Measurements from ENCODE around the gene GABARAPL1. TPM values are rescaled to one million over a fixed set of nuclear protein-coding genes. Genes with fewer than 3 reads are reported as not detected.

GABARAPL1 gene
- total RNA-seq, 1 experiment from 2014 or later: 55.6 TPM

- Histone ChIP-seq H3K4me2 (ENCODE audit: insufficient read depth, insufficient read length, low read length) (no peak overlapping the region), H3K56ac (ENCODE audit: insufficient read length, low read depth, low read length) (no peak overlapping the region), H3K9me3 (ENCODE audit: control insufficient read depth, low read depth, low read length) (no peaks in the 10 kb centered on the region), H2BK20ac (ENCODE audit: low read depth, low read length, poor library complexity, severe bottlenecking) (no peak overlapping the region), H2BK120ac (ENCODE audit: low read depth, low read length, poor library complexity, severe bottlenecking) (no peak overlapping the region), H4K8ac (replicated peaks; ENCODE audit: insufficient read length, low read depth, low read length) (no peak overlapping the region), H4K20me1 (ENCODE audit: control insufficient read depth, insufficient read depth, insufficient read length) (no peaks in the 10 kb centered on the region), H3K4ac (ENCODE audit: low read depth, low read length) (no peak overlapping the region), H3K79me1 (ENCODE audit: insufficient read depth, low read depth, low read length, poor library complexity, severe bottlenecking) (no peaks in the 10 kb centered on the region), H3K79me2 (ENCODE audit: insufficient read depth, low read length) (no peaks in the 10 kb centered on the region), H2BK12ac (ENCODE audit: insufficient read length, low read depth, low read length) (no peak overlapping the region), H3K14ac (ENCODE audit: insufficient read depth, low read length) (no peak overlapping the region), H3K23ac (ENCODE audit: insufficient read length, low read depth, low read length) (no peak overlapping the region), H4K91ac (ENCODE audit: insufficient read length, low read depth, low read length) (no peak overlapping the region), H3K18ac (ENCODE audit: insufficient read length, low read depth, low read length) (no peak overlapping the region), H3K23me2 (ENCODE audit: insufficient read length, low read depth, low read length, poor library complexity, severe bottlenecking) (no peaks in the 10 kb centered on the region), H2BK15ac (ENCODE audit: low read depth, low read length) (no peak overlapping the region), H2BK5ac (ENCODE audit: insufficient read length, low read length) (no peak overlapping the region), H2AK5ac (ENCODE audit: insufficient read length, low read length) (no peak overlapping the region), H2AFZ (ENCODE audit: low read length) (no peak overlapping the region), H3K4me1 (ENCODE audit: insufficient read depth, low read length) (peaks cover 8% of the 10 kb centered on the region; the same call in 1 of the 2 replicates), H3K27ac (ENCODE audit: insufficient read length, low read depth, low read length) (no peak overlapping the region), H3K27me3 (ENCODE audit: insufficient read depth, low read length) (no peaks in the 10 kb centered on the region), H3K9ac (ENCODE audit: extremely low read depth, insufficient read length, low read length) (no peak overlapping the region), H3T11ph (ENCODE audit: low read length) (no peak overlapping the region), H4K5ac (ENCODE audit: insufficient read length, low read depth, low read length) (no peak overlapping the region)
- Mint-ChIP-seq H3K9me3 (no peaks in the 10 kb centered on the region; a peak in 1 of 5 replicates), H3K27ac (no peak overlapping the region), H3K4me1 (peaks cover 23 to 28% of the 10 kb centered on the region in 2 experiments), H3K36me3 (ENCODE audit: insufficient read depth in 1 of 3, low read depth in 3 of 3) (no peaks in the 10 kb centered on the region), H3K4me3 (no peak overlapping the region), H3K27me3 (ENCODE audit: low read depth) (no peaks in the 10 kb centered on the region; the same call in 1 of the 2 replicates)
- WGBS (ENCODE audit: extremely low coverage, insufficient read length, low lambda C conversion rate): no CpG with 5 or more reads among the region's 2 CpGs
- DNase-seq: no peak
- TF ChIP-seq CTCF (conservative IDR thresholded peaks at IDR 0.05): no peak
These were observed 5.5 kb upstream of the GABARAPL1 start for GRCh38 chr12:10207136-10207535.
